KBM-7 (cell line): ENCODE results near the gene SPECC1.
A peak's percentile ranks its signal among the peaks of the same experiment; 100 is the strongest.
"Not testable (repeated sequence)": the region's sequence is repeated elsewhere in the genome, so short reads cannot be mapped to it uniquely, and the experiment has no call there.

Experiments
- DNase-seq: peaks from one replicate; pipeline ENCODE4 v3.0.0-alpha.2; 2015
- in situ Hi-C: fragments of 300-500 bp; cut with MboI; formaldehyde crosslinking; loops from 2 replicates; pipeline ENCODE4 v1.14.3; 2020; ENCODE audit warnings: low sequenced_read_pairs, low pct_unique_long_range_greater_than_20kb, mixed read lengths

The SPECC1 gene

GRCh38 chr17:20242271-20242670, 233.1 kb downstream of the SPECC1 start:
- in situ Hi-C loops: no loop called here
- DNase-seq: no peak

- in situ Hi-C loops: no loop called here
- no peak for DNase-seq
Measured at GRCh38 chr17:20243524-20243923, 234.4 kb downstream of the SPECC1 start.

GRCh38 chr17:20244671-20245070, 235.5 kb downstream of the SPECC1 start:
- in situ Hi-C loops: no loop called here
- no peak for DNase-seq

GRCh38 chr17:20246692-20247091, 237.5 kb downstream of the SPECC1 start:
- DNase-seq: no peak
- in situ Hi-C loops: no loop called here

- in situ Hi-C loops: no loop called here
Measured at GRCh38 chr17:20253323-20253722, 244.2 kb downstream of the SPECC1 start.

GRCh38 chr17:20254541-20254940, 245.4 kb downstream of the SPECC1 start:
- in situ Hi-C loops: no loop called here
- DNase-seq: no peak

More at GRCh38 chr17:20253323-20253722, 244.2 kb downstream of the SPECC1 start:
- DNase-seq: no peak

GRCh38 chr17:20256144-20256543, 247.0 kb downstream of the SPECC1 start:
- no peak for DNase-seq
- in situ Hi-C loops: no loop called here

- no peak for DNase-seq
- in situ Hi-C loops: no loop called here
Measured at GRCh38 chr17:20257008-20257407, 247.8 kb downstream of the SPECC1 start.

GRCh38 chr17:20257798-20258197, 248.6 kb downstream of the SPECC1 start:
- no peak for DNase-seq
- in situ Hi-C loops: no loop called here

GRCh38 chr17:20259668-20260067, 250.5 kb downstream of the SPECC1 start:
- in situ Hi-C loops: no loop called here
- no peak for DNase-seq

- in situ Hi-C loops: no loop called here
- DNase-seq: no peak
Measured at GRCh38 chr17:20260268-20260667, 251.1 kb downstream of the SPECC1 start.

- in situ Hi-C loops: no loop called here
- DNase-seq: no peak
Measured at GRCh38 chr17:20262226-20263114, 253.3 kb downstream of the SPECC1 start.

GRCh38 chr17:20263115-20263433, 253.9 kb downstream of the SPECC1 start:
- in situ Hi-C loops: not testable (repeated sequence)

GRCh38 chr17:20263595-20263994, 254.4 kb downstream of the SPECC1 start:
- in situ Hi-C loops: no loop called here
- no peak for DNase-seq

More at GRCh38 chr17:20263115-20263433, 253.9 kb downstream of the SPECC1 start:
- DNase-seq: not testable (repeated sequence)

- DNase-seq: no peak
- in situ Hi-C loops: no loop called here
Measured at GRCh38 chr17:20264996-20265395, 255.8 kb downstream of the SPECC1 start.

GRCh38 chr17:20266806-20267458, 257.8 kb downstream of the SPECC1 start:
- no peak for DNase-seq
- in situ Hi-C loops: no loop called here

- DNase-seq: peak; percentile 11
- in situ Hi-C loops: no loop called here
Measured at GRCh38 chr17:20267459-20267842, 258.3 kb downstream of the SPECC1 start.

- in situ Hi-C loops: no loop called here
- DNase-seq: no peak
Measured at GRCh38 chr17:20270369-20270768, 261.2 kb downstream of the SPECC1 start.

GRCh38 chr17:20271011-20271610, 262.0 kb downstream of the SPECC1 start:
- in situ Hi-C loops: no loop called here
- no peak for DNase-seq
